ENCODE results near the gene DYNLRB1.

Gene DYNLRB1

GRCh38 chr20:34535301-34535840 lies 19.1 kb downstream of the DYNLRB1 start:
- DNase-seq = no peak

GRCh38 chr20:34535857-34536256 lies 19.6 kb downstream of the DYNLRB1 start:
- DNase-seq = no peak

- peak; percentile 13 for DNase-seq
Measured at GRCh38 chr20:34536798-34537394, 20.7 kb downstream of the DYNLRB1 start.

- DNase-seq = no peak
Measured at GRCh38 chr20:34537651-34538050, 21.4 kb downstream of the DYNLRB1 start.

GRCh38 chr20:34538671-34539123 lies 22.5 kb downstream of the DYNLRB1 start:
- no peak for DNase-seq

- no peak for DNase-seq
Measured at GRCh38 chr20:34539756-34540155, 23.5 kb downstream of the DYNLRB1 start.

GRCh38 chr20:34540596-34541263 lies 24.5 kb downstream of the DYNLRB1 start:
- no peak for DNase-seq

GRCh38 chr20:34541264-34541901 lies 25.2 kb downstream of the DYNLRB1 start:
- DNase-seq = no peak

- DNase-seq = no peak
Measured at GRCh38 chr20:34541917-34542316, 25.7 kb downstream of the DYNLRB1 start.

GRCh38 chr20:34542439-34542838 lies 26.2 kb downstream of the DYNLRB1 start:
- DNase-seq = no peak

- DNase-seq = no peak
Measured at GRCh38 chr20:34543463-34544056, 27.3 kb downstream of the DYNLRB1 start.

- peak; percentile 31 for DNase-seq
Measured at GRCh38 chr20:34544109-34544796, 28.0 kb downstream of the DYNLRB1 start.

- DNase-seq = peak; percentile 74
Measured at GRCh38 chr20:34546751-34547181, 30.5 kb downstream of the DYNLRB1 start.

- peak; percentile 43 for DNase-seq
Measured at GRCh38 chr20:34547844-34548613, 31.8 kb downstream of the DYNLRB1 start.

- peak; percentile 80 for DNase-seq
Measured at GRCh38 chr20:34549291-34549928, 33.2 kb downstream of the DYNLRB1 start.

GRCh38 chr20:34549929-34550305 lies 33.7 kb downstream of the DYNLRB1 start:
- no peak for DNase-seq

GRCh38 chr20:34552569-34552968 lies 36.3 kb downstream of the DYNLRB1 start:
- no peak for DNase-seq

GRCh38 chr20:34553366-34553867 lies 37.2 kb downstream of the DYNLRB1 start:
- DNase-seq = no peak

GRCh38 chr20:34557936-34558319 lies 41.7 kb downstream of the DYNLRB1 start:
- DNase-seq = no peak

- DNase-seq = no peak
Measured at GRCh38 chr20:34558320-34559218, 42.3 kb downstream of the DYNLRB1 start, which contains the start of gene MAP1LC3A. TSS of gene MAP1LC3A (plus strand) at chr20:34558718. CDS start at chr20:34558869, 151 bp downstream.
